COLO829 (cell line): ENCODE data around the gene INAVA.
"Not testable (repeated sequence)": the region's sequence is repeated elsewhere in the genome, so short reads cannot be mapped to it uniquely, and the experiment has no call there.

ENCODE experiments used
- DNase-seq: peaks from one replicate; pipeline ENCODE4 v3.0.0; 2012; ENCODE audit warnings: low spot score

The INAVA gene

DNA sequence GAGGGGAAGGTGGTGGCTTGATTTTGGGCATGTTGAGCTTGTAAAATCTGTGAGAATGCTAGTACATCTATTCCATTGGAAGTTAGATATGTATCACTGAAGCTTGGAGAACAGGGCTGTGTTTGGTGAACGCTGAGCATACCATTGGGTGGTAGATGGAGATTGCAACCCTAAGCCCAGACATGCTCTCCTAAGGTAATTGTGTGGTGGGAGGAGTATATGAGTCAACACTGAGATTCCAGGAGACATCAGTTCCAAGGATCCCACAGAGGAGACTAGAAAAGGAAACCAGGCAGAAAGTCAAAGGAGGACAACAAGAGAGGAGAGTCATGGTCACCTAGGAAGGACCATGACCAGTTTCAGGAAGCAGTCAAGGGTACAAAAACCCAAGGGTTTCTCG lies 68.4 kb downstream of the INAVA start:
- DNase-seq, result no peak

DNA sequence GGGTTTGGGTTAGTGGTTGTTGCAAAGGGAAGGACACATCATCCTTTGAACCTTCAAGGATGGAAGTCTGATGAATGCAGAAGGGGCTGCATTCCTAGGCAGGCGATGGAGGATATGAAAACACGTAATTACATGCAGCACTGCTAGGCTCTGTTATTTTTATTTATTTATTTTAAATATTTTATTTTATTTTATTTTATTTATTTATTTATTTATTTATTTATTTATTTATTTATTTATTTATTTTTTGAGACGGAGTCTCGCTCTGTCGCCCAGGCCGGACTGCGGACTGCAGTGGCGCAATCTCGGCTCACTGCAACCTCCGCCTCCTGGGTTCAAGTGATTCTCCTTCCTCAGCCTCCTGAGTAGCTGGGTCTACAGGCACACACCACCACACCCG lies 69.2 kb downstream of the INAVA start:
- DNase-seq, result not testable (repeated sequence)
